Omental fat pad (tissue), 4 donors: Measurements from ENCODE around the gene N4BP3. TPM values are rescaled to one million over a fixed set of nuclear protein-coding genes. Genes with fewer than 3 reads are reported as not detected.
A peak's percentile ranks its signal among the peaks of the same experiment; 100 is the strongest.

Experiments used
- ATAC-seq: fragments of 150-250 bp; one replicate; pipeline ENCODE4 v1.9.1; 2016; ENCODE audit warnings: mild to moderate bottlenecking, moderate library complexity; ENCODE audit not compliant: low FRiP score
- DNase-seq: peaks from one replicate; pipeline ENCODE4 v3.0.0-alpha.2; 2019; ENCODE audit warnings: low spot score
- total RNA-seq, 4 donors: library from RNA; depleted of rRNA; stranded (reverse); fragments of >200 nt; gene quantifications; one replicate each; pipeline ENCODE4 v1.1.0, GENCODE V29; 2016
- TF ChIP-seq, protein P1 (sequence below), 3 donors: fragments of 450-650 bp; IDR thresholded peaks; one replicate each; pipeline ENCODE4 v1.5.1; 2016 to 2017; ENCODE audit warnings: antibody characterized with exemption in 3 of 3, mild to moderate bottlenecking in 3 of 3, moderate library complexity in 2 of 3

Gene N4BP3
- total RNA-seq, 4 donors from 2014 or later, result 0.84 to 3.5 (median 1.4) TPM

DNA sequence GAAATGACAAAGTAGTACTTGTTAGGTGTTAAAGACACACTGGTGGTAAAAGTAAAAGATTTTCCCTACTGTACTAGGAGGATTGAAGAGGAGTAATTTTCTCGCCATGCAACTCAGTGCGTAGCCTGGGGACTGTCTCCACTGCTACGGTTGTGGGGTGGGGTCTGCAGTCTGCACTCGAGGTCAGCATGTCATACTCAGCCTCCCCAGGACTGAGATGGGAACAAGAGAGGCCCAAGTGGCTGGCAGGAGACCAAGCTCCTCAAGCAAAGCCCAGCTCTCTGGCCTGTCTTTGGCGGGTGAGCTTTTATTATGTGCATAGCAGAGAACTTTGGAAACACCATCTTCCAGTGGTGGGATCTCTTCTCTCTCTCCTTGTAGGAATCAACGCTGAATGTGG is 29.9 kb downstream of the N4BP3 start:
- DNase-seq (no peak), ATAC-seq (no peak)
- TF ChIP-seq, protein P1, sequence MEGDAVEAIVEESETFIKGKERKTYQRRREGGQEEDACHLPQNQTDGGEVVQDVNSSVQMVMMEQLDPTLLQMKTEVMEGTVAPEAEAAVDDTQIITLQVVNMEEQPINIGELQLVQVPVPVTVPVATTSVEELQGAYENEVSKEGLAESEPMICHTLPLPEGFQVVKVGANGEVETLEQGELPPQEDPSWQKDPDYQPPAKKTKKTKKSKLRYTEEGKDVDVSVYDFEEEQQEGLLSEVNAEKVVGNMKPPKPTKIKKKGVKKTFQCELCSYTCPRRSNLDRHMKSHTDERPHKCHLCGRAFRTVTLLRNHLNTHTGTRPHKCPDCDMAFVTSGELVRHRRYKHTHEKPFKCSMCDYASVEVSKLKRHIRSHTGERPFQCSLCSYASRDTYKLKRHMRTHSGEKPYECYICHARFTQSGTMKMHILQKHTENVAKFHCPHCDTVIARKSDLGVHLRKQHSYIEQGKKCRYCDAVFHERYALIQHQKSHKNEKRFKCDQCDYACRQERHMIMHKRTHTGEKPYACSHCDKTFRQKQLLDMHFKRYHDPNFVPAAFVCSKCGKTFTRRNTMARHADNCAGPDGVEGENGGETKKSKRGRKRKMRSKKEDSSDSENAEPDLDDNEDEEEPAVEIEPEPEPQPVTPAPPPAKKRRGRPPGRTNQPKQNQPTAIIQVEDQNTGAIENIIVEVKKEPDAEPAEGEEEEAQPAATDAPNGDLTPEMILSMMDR (IDR thresholded peaks at IDR 0.05), result no peak

DNA sequence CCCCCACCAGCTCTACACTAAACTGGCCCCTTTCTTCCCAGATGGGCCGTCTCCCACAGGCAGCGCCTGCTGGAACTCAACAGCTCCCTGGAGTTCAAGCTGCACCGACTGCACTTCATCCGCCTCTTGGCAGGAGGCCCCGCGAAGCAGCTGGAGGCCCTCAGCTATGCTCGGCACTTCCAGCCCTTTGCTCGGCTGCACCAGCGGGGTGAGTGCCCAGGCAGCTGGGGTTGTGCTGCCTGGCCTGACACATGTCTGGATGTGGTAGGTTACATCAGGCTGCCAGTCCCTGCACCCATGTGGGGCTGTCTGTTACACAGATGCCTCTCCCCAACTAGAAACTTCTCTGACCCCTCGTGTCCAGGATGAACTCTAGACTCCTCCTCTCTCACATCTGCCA is 30.6 kb downstream of the N4BP3 start:
- ATAC-seq, result no peak
- TF ChIP-seq, protein P1 (IDR thresholded peaks at IDR 0.05), result no peak
- DNase-seq, result no peak

DNA sequence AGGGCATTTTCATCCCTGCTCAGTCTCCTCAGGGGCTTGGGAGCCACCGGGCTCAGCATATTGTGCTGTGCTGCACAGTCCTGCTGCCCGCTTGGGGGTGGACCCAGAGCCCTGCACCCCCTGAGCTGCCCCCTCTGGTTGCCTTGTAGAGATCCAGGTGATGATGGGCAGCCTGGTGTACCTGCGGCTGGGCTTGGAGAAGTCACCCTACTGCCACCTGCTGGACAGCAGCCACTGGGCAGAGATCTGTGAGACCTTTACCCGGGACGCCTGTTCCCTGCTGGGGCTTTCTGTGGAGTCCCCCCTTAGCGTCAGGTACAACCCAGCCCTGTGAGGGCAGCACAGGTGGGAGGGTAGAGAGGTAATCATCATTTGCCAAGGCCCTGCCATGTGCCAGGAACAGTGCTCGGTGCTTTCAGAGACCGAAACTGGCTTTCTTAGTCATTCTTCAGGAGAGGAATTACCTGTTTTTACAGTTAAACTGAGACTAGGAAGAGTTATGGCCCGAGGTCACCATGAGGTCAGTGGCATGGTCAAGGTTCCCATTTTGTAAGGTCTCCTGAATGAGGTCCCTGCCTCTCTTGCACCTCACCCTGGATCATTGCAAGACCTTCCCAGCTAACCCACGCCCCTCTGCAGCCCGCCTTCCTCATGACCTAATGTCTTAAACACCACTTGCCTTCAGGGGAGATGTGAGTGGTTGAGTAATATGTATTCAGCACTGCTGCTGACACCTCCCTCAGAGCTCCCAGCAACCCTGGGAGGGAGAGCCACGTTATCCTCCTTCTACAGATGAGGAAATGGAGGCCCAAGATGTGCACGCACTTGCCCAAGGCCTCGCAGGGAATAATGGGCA is 32.9 kb downstream of the N4BP3 start:
- peak; percentile 55 for ATAC-seq
- no peak for DNase-seq
- TF ChIP-seq, protein P1 (IDR thresholded peaks at IDR 0.05), result no peak

DNA sequence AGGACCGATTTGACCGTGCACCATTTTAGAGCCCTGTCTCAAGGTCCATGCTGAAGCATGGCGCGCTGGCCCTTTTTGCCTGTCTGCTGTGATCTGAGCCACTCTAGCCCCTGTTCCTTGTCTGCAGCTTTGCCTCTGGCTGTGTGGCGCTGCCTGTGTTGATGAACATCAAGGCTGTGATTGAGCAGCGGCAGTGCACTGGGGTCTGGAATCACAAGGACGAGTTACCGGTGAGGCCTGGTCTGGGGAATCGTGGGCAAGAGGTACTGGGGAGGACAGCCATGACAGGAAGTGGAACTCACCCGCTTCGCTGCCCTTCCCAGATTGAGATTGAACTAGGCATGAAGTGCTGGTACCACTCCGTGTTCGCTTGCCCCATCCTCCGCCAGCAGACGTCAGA is 34.1 kb downstream of the N4BP3 start:
- no peak for ATAC-seq
- TF ChIP-seq, protein P1 (IDR thresholded peaks at IDR 0.05), result no peak
- no peak for DNase-seq

DNA sequence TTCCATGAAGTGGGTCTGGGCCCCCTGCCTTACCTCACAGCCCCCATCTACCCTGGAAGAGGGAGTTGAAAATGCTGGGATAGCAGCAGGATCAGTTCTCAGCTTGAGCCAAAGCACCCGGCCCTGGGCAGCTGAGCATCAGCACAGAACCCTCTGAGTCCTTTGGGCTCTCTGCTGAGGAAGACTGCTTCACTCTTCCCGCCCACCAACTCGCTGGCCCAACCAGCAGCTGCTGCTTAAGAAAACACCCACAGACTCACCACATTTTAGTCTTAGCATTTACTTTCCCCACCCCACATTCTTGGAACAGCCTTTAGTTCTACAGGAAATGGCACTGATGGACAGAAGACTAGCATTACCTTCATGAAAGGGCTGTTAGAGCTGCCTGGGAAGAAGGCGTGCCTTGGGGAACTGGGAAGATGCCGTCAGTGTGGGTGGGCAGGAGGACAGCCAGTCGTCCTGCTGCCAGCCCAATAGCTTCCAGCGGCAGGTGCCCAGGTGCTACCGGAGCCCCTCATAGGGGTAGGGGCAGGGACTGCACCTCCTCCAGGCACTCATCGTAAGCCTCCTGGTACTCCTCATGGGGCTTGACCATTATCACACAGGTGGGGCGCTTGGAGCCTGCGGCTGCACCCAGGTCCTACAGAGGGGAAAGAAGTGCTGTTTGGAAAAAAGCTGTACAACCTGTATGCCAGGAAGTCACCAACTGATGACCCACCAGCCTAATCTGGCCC is 36.0 kb downstream of the N4BP3 start:
- TF ChIP-seq, protein P1 (IDR thresholded peaks at IDR 0.05), result no peak
- ATAC-seq (no peak), DNase-seq (no peak)

DNA sequence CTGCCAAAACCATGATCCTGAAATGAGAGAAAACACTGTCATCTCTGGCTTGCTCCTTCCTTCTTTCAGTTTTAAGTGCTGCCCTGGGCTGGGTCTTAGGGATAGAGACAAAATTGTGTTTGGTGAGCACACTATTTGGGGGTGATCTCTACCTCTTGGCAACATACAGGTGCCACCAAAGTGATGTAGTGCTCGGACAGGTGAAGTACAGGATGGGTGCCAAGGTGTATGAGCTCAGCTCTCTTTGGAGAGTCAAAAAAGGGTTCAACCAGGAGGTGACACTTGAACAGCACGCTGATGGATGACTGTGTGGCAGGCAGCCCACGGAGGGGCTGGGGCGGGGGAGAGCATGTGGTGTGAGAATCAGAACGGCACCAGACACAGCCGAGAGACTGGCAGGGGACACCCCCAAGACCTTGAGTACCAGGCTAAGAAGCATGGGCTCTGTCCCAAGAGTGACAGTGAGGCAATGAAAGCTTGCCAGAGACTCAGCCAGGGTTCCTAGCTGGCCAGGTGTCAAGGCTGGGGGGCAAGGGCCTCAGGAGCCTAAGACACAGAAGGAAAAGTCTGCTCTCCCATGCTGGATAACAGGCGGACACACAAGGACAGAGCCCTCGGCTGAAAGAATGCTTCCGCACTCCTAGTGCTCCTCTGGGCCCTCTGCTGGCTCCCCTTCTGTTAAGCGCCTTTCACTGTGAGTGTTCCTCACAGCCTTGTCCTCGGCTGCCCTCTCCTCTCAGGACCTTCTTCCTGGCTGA is 37.8 kb downstream of the N4BP3 start:
- TF ChIP-seq, protein P1 (IDR thresholded peaks at IDR 0.05), result no peak
- ATAC-seq (no peak), DNase-seq (no peak)
